Gastroesophageal sphincter (tissue), 4 donors: ENCODE data around the gene ENTPD7. TPM values are rescaled to one million over a fixed set of nuclear protein-coding genes. Genes with fewer than 3 reads are reported as not detected.

ENCODE experiments used
- ATAC-seq: fragments of 150-250 bp; one replicate; pipeline ENCODE4 v1.9.1; 2016; ENCODE audit warnings: mild to moderate bottlenecking, moderate library complexity
- H3K27ac ChIP-seq, 4 donors: fragments of 200-600 bp; sonication (generic) in 3 of 4; 1 replicate in 3 of 4; 2 replicates in 1 of 4; pipeline ENCODE4 v1.5.1; 2016 to 2019
- H3K27me3 ChIP-seq: fragments of 200-600 bp; sonication (generic); one replicate; pipeline ENCODE4 v1.5.1; 2019
- H3K36me3 ChIP-seq, 2 donors: fragments of 200-600 bp; sonication (generic); one replicate each; pipeline ENCODE4 v1.5.1; 2019; ENCODE audit warnings: control low read depth in 1 of 2
- H3K4me1 ChIP-seq, 3 donors: fragments of 200-600 bp; sonication (generic); 1 replicate in 2 of 3; 2 replicates in 1 of 3; pipeline ENCODE4 v1.5.1; 2016 to 2019; ENCODE audit warnings: control low read depth in 2 of 3
- H3K4me3 ChIP-seq, 2 donors: fragments of 200-600 bp; sonication (generic); one replicate each; pipeline ENCODE4 v1.5.1; 2019; ENCODE audit warnings: mild to moderate bottlenecking in 1 of 2, moderate library complexity in 1 of 2
- H3K9me3 ChIP-seq, 3 donors: fragments of 200-600 bp; sonication (generic); one replicate each; pipeline ENCODE4 v1.5.1; 2017 to 2019; ENCODE audit warnings: control low read depth in 2 of 3
- EP300 ChIP-seq: sonication (generic); formaldehyde crosslinking; IDR thresholded peaks from one replicate; pipeline ENCODE4 v1.6.1; 2017; ENCODE audit warnings: antibody characterized with exemption, mild to moderate bottlenecking
- POLR2A ChIP-seq, 2 donors: fragments of 450-650 bp; IDR thresholded peaks; one replicate each; pipeline ENCODE4 v1.6.1; 2017; ENCODE audit warnings: antibody characterized with exemption in 2 of 2, mild to moderate bottlenecking in 2 of 2, moderate library complexity in 1 of 2
- POLR2AphosphoS5 ChIP-seq: sonication (generic); formaldehyde crosslinking; IDR thresholded peaks from one replicate; pipeline ENCODE4 v1.6.1; 2017; ENCODE audit warnings: antibody characterized with exemption
- WGBS, 2 donors: methylation state at CpG; one replicate each; pipeline ENCODE4 v1.1.5; 2018; ENCODE audit warnings: low coverage in 1 of 2; 5-methylcytosine and 5-hydroxymethylcytosine counted together
- total RNA-seq, 4 donors: library from RNA; depleted of rRNA; stranded (reverse); fragments of >200 nt; gene quantifications; one replicate each; pipeline ENCODE4 v1.1.0, GENCODE V29; 2016
- TF ChIP-seq, protein P1 (sequence below), 4 experiments: fragments of 200-600 bp in 2 of 4; fragments of 450-650 bp in 2 of 4; sonication (generic) in 1 of 4; IDR thresholded peaks; one replicate each; pipeline ENCODE4 v1.5.1; 2017 to 2019; ENCODE audit warnings: antibody characterized with exemption in 4 of 4, mild to moderate bottlenecking in 2 of 4, moderate library complexity in 2 of 4

Gene ENTPD7
- total RNA-seq, 4 donors from 2014 or later = 4.5 to 9.1 (median 5.6) TPM

DNA sequence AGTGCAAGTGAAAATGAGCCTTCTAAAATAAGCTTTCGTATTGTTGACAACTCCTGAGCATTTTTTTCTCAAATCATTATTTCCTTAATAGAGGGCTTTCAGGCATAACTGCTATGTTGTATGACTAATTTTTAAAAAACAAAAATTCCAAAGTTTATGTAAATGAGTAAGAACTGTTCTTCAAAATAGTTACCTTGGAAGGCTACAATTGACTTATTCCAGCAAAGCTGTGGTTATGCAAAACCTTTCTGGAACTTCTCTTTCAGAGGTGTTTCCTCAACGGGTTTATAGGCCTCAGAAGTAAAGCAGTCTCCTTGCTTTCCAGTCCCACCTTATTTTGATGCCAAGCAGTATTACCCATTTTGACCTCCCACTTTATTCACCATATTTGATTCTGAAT is 41.6 kb upstream of the ENTPD7 start:
- Histone ChIP-seq H3K4me3 (no peak overlapping the region), H3K27ac (no peak overlapping the region), H3K36me3 (peaks cover 0 to 24% of the 10 kb centered on the region in 2 donors), H3K27me3 (no peaks in the 10 kb centered on the region), H3K4me1 (peaks cover 0 to 57% (median 30%) of the 10 kb centered on the region in 3 donors), H3K9me3 (no peaks in the 10 kb centered on the region)
- ATAC-seq = no peak
- no peak for TF ChIP-seq POLR2A (IDR thresholded peaks at IDR 0.05)
- TF ChIP-seq, protein P1, sequence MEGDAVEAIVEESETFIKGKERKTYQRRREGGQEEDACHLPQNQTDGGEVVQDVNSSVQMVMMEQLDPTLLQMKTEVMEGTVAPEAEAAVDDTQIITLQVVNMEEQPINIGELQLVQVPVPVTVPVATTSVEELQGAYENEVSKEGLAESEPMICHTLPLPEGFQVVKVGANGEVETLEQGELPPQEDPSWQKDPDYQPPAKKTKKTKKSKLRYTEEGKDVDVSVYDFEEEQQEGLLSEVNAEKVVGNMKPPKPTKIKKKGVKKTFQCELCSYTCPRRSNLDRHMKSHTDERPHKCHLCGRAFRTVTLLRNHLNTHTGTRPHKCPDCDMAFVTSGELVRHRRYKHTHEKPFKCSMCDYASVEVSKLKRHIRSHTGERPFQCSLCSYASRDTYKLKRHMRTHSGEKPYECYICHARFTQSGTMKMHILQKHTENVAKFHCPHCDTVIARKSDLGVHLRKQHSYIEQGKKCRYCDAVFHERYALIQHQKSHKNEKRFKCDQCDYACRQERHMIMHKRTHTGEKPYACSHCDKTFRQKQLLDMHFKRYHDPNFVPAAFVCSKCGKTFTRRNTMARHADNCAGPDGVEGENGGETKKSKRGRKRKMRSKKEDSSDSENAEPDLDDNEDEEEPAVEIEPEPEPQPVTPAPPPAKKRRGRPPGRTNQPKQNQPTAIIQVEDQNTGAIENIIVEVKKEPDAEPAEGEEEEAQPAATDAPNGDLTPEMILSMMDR (IDR thresholded peaks at IDR 0.05) = no peak
- TF ChIP-seq EP300 = no peak
- TF ChIP-seq POLR2AphosphoS5 = no peak
- WGBS, 2 donors = 36 to 45% methylated on average over 2 of the region's 2 CpGs

DNA sequence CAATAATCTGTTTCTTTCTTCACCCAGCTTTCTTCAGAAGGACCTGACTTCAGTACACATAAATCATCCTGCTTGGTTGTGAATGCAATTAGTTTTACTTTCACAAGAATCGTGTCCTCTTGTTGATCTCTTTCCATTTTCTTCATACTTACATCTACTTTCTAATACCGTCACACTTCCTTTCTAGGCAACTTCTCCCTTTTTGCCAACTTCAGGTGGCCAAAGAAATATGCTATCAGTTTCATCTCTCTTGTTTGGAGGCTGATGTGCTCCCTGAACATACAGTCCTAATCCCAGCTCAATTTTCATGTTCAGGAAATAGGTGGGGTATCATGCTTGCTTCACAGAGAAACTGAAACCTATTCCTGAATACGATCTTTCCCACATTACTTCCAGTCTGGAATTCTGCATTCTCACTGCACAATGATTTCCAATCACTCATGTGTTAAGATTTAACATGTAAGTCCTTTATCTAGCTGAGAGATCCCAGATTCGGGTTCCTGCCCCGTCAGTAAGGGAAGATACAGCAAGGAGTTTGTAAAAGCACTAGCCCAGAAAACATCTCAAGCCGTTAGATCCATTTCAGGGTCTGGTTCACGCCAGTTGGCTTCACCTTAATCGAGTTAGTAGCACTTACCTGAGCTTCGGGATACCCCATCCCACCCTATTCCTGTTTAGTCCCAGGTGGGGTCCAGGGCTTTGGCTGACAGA is 40.1 kb upstream of the ENTPD7 start:
- H3K4me1 ChIP-seq = peaks cover 0 to 57% (median 30%) of the 10 kb centered on the region in 3 donors
- no peaks in the 10 kb centered on the region for H3K27me3 ChIP-seq
- H3K27ac ChIP-seq = peak overlapping the region; percentile 8 to 99 (median 92)
- H3K4me3 ChIP-seq = peak overlapping the region; percentile 48 to 90
- WGBS, 2 donors = 0 to 1% methylated on average over 7 to 9 of the region's 9 CpGs
- TF ChIP-seq POLR2A (IDR thresholded peaks at IDR 0.05) (no peak), POLR2AphosphoS5 (no peak), EP300 (no peak)
- TF ChIP-seq, protein P1 (IDR thresholded peaks at IDR 0.05) = no peak
- ATAC-seq = no peak
- H3K36me3 ChIP-seq = peaks cover 0 to 11% of the 10 kb centered on the region in 2 donors
- H3K9me3 ChIP-seq = no peaks in the 10 kb centered on the region

DNA sequence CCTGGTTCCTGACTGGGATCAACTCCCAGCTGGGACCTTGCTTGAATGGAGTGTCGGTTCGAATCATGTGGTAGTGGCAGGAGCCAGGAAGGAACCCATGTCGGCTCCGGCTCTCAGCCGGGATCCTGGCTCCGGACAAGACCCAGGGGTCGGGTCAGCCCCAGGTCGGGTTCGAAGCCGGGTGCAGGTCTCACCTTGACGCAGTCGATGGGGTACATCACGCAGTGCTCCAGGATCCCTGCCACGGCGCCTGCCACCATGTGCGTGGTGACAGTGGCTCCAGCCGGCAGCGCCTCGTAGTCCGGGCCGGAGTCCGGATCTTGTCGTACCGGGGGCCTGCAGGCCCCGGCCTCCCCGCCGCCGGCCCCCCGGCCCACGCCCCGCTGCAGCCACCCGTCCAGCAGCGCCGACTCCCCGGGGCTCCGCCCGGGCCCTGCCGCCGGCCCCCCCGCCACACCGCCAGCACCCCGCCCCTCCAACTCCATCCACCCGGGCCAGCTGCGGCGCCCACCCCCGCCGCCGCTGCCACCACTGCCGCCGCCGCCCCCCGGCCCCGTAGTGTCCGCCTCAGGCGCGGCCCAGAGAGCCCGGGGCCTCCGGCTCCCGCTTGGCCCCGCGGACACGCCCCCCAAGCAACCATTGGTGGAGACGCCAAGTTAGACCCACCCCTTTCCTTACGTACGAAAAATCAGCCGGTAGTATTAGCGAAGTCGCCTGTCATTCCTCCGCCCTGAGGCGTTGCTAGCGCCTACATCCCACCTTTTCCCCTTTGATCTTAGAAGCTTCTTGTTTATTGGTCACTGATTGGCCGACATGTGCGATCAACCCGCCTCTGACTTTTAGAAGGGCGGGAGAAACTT is 39.2 kb upstream of the ENTPD7 start, which contains the start of gene SLC25A28:
SLC25A28 (minus strand) TSS at position 589 of the 860 bp plus-strand sequence; CDS start at position 485, 104 bp downstream.
- 4% methylated on average over 9 of the region's 75 CpGs; no CpG with 5 or more reads in 1 of the 2 donors for WGBS, 2 donors
- peaks cover 0 to 55% (median 30%) of the 10 kb centered on the region in 3 donors for H3K4me1 ChIP-seq
- TF ChIP-seq POLR2A (IDR thresholded peaks at IDR 0.05) = peak; percentile 0 to 17
- TF ChIP-seq EP300 = no peak
- TF ChIP-seq POLR2AphosphoS5 = peak; percentile 47
- TF ChIP-seq, protein P1 (IDR thresholded peaks at IDR 0.05) = no peak

DNA sequence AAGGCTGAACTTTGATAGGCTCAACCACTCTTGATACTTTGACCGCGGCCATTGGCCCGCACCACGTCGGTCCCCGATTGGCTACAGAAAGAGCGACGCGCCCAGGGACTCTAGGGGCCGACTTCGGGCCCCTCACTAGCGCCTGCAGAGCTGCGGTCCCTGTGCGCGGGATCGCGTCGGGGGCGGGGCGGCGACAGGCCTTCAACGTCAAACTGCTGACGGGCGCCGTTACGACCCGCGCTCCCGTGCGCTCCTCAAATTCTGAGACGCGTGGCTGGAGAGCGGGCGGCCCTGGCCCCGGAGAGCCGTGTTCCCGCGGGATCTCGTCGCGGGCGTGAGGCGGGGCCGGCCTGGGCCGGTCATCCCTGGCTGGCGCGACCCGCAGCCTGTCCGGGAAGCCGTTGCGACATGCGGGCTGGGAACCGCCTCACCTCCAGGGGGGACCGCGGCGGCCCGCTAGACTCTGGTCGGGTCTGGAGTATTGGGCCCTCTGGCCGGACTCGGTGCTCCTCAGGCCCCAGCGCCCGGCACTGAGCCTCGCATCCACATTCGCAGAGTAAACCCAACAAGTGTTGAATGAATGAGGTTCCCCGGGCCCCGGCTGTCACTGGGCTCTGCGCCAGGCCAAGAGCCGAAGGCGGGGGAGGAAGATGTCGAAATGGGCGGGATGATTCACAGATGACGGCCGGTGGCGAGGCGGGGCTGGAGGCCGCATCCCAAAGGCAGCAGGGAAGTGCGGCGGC is 38.4 kb upstream of the ENTPD7 start:
- TF ChIP-seq EP300 = no peak
- TF ChIP-seq POLR2A (IDR thresholded peaks at IDR 0.05) = peak; percentile 77 to 78
- peak; percentile 98 for TF ChIP-seq POLR2AphosphoS5
- TF ChIP-seq, protein P1 (IDR thresholded peaks at IDR 0.05) = peak in 2 of 4 experiments; percentile 29 to 42
- Histone ChIP-seq H3K27ac (peak overlapping the region; percentile 89 to 99 (median 95)), H3K4me3 (peak overlapping the region; percentile 57 to 90), H3K36me3 (no peaks in the 10 kb centered on the region), H3K27me3 (no peaks in the 10 kb centered on the region), H3K9me3 (no peaks in the 10 kb centered on the region), H3K4me1 (peaks cover 0 to 47% (median 30%) of the 10 kb centered on the region in 3 donors)
- WGBS, 2 donors = no CpG with 5 or more reads among the region's 78 CpGs
- ATAC-seq = peak; percentile 93

More for the DNA sequence above, 39.2 kb upstream of the ENTPD7 start, which contains the start of gene SLC25A28:
- Histone ChIP-seq H3K27me3 (no peaks in the 10 kb centered on the region), H3K4me3 (peak within 1 kb of the TSS; percentile 57 to 90), H3K27ac (peak within 1 kb of the TSS; percentile 89 to 99 (median 95)), H3K9me3 (no peaks in the 10 kb centered on the region), H3K36me3 (peaks cover 0 to 6% of the 10 kb centered on the region in 2 donors)
- peak; percentile 0 for ATAC-seq
